Thyroid gland (tissue), 4 donors: ENCODE results near the gene MAP3K7. TPM values are rescaled to one million over a fixed set of nuclear protein-coding genes. Genes with fewer than 3 reads are reported as not detected.

ENCODE experiments used
- DNase-seq, 2 donors: peaks; one replicate each; pipeline ENCODE4 v3.0.0-alpha.2; 2019
- H3K27ac ChIP-seq, 3 donors: fragments of 200-600 bp; sonication (generic); 1 replicate in 2 of 3; 2 replicates in 1 of 3; pipeline ENCODE4 v1.5.1; 2016 to 2019; ENCODE audit warnings: mild to moderate bottlenecking in 1 of 3, moderate library complexity in 1 of 3
- H3K27me3 ChIP-seq: fragments of 200-600 bp; sonication (generic); one replicate; pipeline ENCODE4 v1.5.1; 2019
- H3K36me3 ChIP-seq, 2 donors: fragments of 200-600 bp; sonication (generic); one replicate each; pipeline ENCODE4 v1.5.1; 2016 to 2019
- H3K4me1 ChIP-seq, 2 donors: fragments of 200-600 bp; sonication (generic); one replicate each; pipeline ENCODE4 v1.5.1; 2017 to 2019
- H3K4me3 ChIP-seq, 3 donors: fragments of 200-600 bp; sonication (generic); replicated peaks in 1 of 3; 1 replicate in 2 of 3; 2 replicates in 1 of 3; pipeline ENCODE4 v1.5.1; 2016; ENCODE audit warnings: mild to moderate bottlenecking in 1 of 3
- H3K9me3 ChIP-seq: fragments of 200-600 bp; sonication (generic); one replicate; pipeline ENCODE4 v1.5.1; 2017
- CTCF ChIP-seq, 6 experiments: fragments of 200-600 bp in 3 of 6; fragments of 450-650 bp in 3 of 6; sonication (generic) in 3 of 6; IDR thresholded peaks; one replicate each; pipeline ENCODE4 v1.5.1; 2016 to 2019; ENCODE audit warnings: antibody characterized with exemption in 6 of 6, mild to moderate bottlenecking in 2 of 6, inconsistent platforms in 1 of 6, moderate library complexity in 1 of 6
- POLR2A ChIP-seq, 2 donors: fragments of 450-650 bp; IDR thresholded peaks; one replicate each; pipeline ENCODE4 v1.6.1; 2017; ENCODE audit warnings: antibody characterized with exemption in 2 of 2, mild to moderate bottlenecking in 2 of 2, moderate library complexity in 1 of 2
- WGBS, 2 donors: methylation state at CpG; one replicate each; pipeline ENCODE4 v1.1.5; 2017; 5-methylcytosine and 5-hydroxymethylcytosine counted together
- intact Hi-C: fragments of 100-400 bp; cut with DNase I; formaldehyde crosslinking; loops from one replicate; pipeline ENCODE4 v1.15.1; 2023
- total RNA-seq, 4 donors: library from RNA; depleted of rRNA; stranded (reverse); fragments of >200 nt; gene quantifications; one replicate each; pipeline ENCODE4 v1.2.3, GENCODE V29; 2016

The MAP3K7 gene
- total RNA-seq, result 10 to 100 TPM; 31.5 to 50.3 (median 33.6) TPM

GRCh38 chr6:90586836-90587638 is at the start of gene MAP3K7:
Gene MAP3K7 (minus strand): TSS chr6:90587072. CDS start chr6:90586883, 189 bp downstream.
- WGBS, 2 donors, result 0 to 1% methylated on average over 32 to 37 of the region's 58 CpGs
- TF ChIP-seq CTCF (IDR thresholded peaks at IDR 0.05), result no peak
- TF ChIP-seq POLR2A (IDR thresholded peaks at IDR 0.05), result peak in 1 of 2 donors; percentile 80
- intact Hi-C loops, result loop anchor here (10.0 kb wide), 2 partner anchors 762 to 1622 kb away; partner anchors contain the start of genes CASP8AP2 and RNGTT
- peak within 1 kb of the TSS; percentile 88 to 95 (median 88) for H3K27ac ChIP-seq
- no peaks in the 10 kb centered on the region for H3K27me3 ChIP-seq
- no peaks in the 10 kb centered on the region for H3K9me3 ChIP-seq
- peak within 1 kb of the TSS; percentile 83 to 100 (median 98) for H3K4me3 ChIP-seq
- H3K4me1 ChIP-seq, result peaks cover 17 to 24% of the 10 kb centered on the region in 2 donors
- DNase-seq, result peak; percentile 92
- H3K36me3 ChIP-seq, result no peaks in the 10 kb centered on the region

GRCh38 chr6:90631046-90631445 is 44.2 kb upstream of the MAP3K7 start:
- H3K27ac ChIP-seq, result no peak overlapping the region
- DNase-seq, result no peak
- H3K9me3 ChIP-seq, result no peaks in the 10 kb centered on the region
- no peaks in the 10 kb centered on the region for H3K4me1 ChIP-seq
- intact Hi-C loops, result no loop called here
- TF ChIP-seq POLR2A (IDR thresholded peaks at IDR 0.05) (no peak), CTCF (IDR thresholded peaks at IDR 0.05) (no peak)
- no peaks in the 10 kb centered on the region for H3K36me3 ChIP-seq
- H3K4me3 ChIP-seq, result no peak overlapping the region
- no peaks in the 10 kb centered on the region for H3K27me3 ChIP-seq
- 14 to 18% methylated on average over 1 of the region's 1 CpG for WGBS, 2 donors

- no peaks in the 10 kb centered on the region for H3K9me3 ChIP-seq
- H3K36me3 ChIP-seq, result no peaks in the 10 kb centered on the region
- no peak overlapping the region for H3K4me3 ChIP-seq
- H3K27me3 ChIP-seq, result no peaks in the 10 kb centered on the region
- 93 to 96% methylated on average over 2 of the region's 2 CpGs for WGBS, 2 donors
- H3K4me1 ChIP-seq, result no peaks in the 10 kb centered on the region
- DNase-seq, result no peak
- intact Hi-C loops, result no loop called here
- TF ChIP-seq POLR2A (IDR thresholded peaks at IDR 0.05) (no peak), CTCF (IDR thresholded peaks at IDR 0.05) (no peak)
- no peak overlapping the region for H3K27ac ChIP-seq
Observed at GRCh38 chr6:90621581-90621980, 34.7 kb upstream of the MAP3K7 start.

GRCh38 chr6:90619221-90619620 is 32.3 kb upstream of the MAP3K7 start:
- WGBS, 2 donors, result 59 to 67% methylated on average over 2 of the region's 2 CpGs
- Histone ChIP-seq H3K9me3 (no peaks in the 10 kb centered on the region), H3K27me3 (peaks cover 4% of the 10 kb centered on the region), H3K36me3 (no peaks in the 10 kb centered on the region), H3K27ac (no peak overlapping the region), H3K4me3 (no peak overlapping the region), H3K4me1 (no peaks in the 10 kb centered on the region)
- TF ChIP-seq POLR2A (IDR thresholded peaks at IDR 0.05), result no peak
- TF ChIP-seq CTCF (IDR thresholded peaks at IDR 0.05), result no peak
- intact Hi-C loops, result no loop called here
- DNase-seq, result no peak

- no peaks in the 10 kb centered on the region for H3K9me3 ChIP-seq
- 44 to 47% methylated on average over 6 of the region's 6 CpGs for WGBS, 2 donors
- no peaks in the 10 kb centered on the region for H3K36me3 ChIP-seq
- no peak for TF ChIP-seq POLR2A (IDR thresholded peaks at IDR 0.05)
- no peak for TF ChIP-seq CTCF (IDR thresholded peaks at IDR 0.05)
- H3K4me3 ChIP-seq, result no peak overlapping the region
- peaks cover 7 to 8% of the 10 kb centered on the region in 2 donors for H3K4me1 ChIP-seq
- intact Hi-C loops, result no loop called here
- DNase-seq, result no peak
- peaks cover 14% of the 10 kb centered on the region for H3K27me3 ChIP-seq
- no peak overlapping the region for H3K27ac ChIP-seq
Observed at GRCh38 chr6:90612313-90612680, 25.4 kb upstream of the MAP3K7 start.
